Measurements from ENCODE around the gene RNF17. TPM values are rescaled to one million over a fixed set of nuclear protein-coding genes. Genes with fewer than 3 reads are reported as not detected.

The RNF17 gene
- total RNA-seq, 1 experiment from 2014 or later, result 0.14 TPM

- ChIA-PET CTCF (no interaction called here), POLR2A (no interaction called here)
- intact Hi-C loops (cut with micrococcal nuclease; ENCODE audit: unreplicated experiment), result no loop called here
- TF ChIP-seq, protein P1, sequence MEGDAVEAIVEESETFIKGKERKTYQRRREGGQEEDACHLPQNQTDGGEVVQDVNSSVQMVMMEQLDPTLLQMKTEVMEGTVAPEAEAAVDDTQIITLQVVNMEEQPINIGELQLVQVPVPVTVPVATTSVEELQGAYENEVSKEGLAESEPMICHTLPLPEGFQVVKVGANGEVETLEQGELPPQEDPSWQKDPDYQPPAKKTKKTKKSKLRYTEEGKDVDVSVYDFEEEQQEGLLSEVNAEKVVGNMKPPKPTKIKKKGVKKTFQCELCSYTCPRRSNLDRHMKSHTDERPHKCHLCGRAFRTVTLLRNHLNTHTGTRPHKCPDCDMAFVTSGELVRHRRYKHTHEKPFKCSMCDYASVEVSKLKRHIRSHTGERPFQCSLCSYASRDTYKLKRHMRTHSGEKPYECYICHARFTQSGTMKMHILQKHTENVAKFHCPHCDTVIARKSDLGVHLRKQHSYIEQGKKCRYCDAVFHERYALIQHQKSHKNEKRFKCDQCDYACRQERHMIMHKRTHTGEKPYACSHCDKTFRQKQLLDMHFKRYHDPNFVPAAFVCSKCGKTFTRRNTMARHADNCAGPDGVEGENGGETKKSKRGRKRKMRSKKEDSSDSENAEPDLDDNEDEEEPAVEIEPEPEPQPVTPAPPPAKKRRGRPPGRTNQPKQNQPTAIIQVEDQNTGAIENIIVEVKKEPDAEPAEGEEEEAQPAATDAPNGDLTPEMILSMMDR (IDR thresholded peaks at IDR 0.05; ENCODE audit: insufficient read depth in 1 of 2, low read depth in 1 of 2, low read length in 1 of 2, severe bottlenecking in 1 of 2, unreplicated experiment in 1 of 2), result no peak
- Mint-ChIP-seq H3K4me3 (ENCODE audit: unreplicated experiment) (peak overlapping the region; percentile 29), H3K27ac (ENCODE audit: unreplicated experiment) (no peak overlapping the region), H3K4me1 (ENCODE audit: low read depth, unreplicated experiment) (peaks cover 19% of the 10 kb centered on the region), H3K36me3 (ENCODE audit: insufficient read depth, unreplicated experiment) (no peaks in the 10 kb centered on the region), H3K9me3 (ENCODE audit: unreplicated experiment) (no peaks in the 10 kb centered on the region), H3K27me3 (ENCODE audit: insufficient read depth, unreplicated experiment) (peaks cover 4% of the 10 kb centered on the region)
- Histone ChIP-seq H3K36me3 (ENCODE audit: control insufficient read depth, insufficient read depth, low read length) (no peaks in the 10 kb centered on the region), H3K27me3 (replicated peaks; ENCODE audit: control insufficient read depth, insufficient read depth, low read length) (no peaks in the 10 kb centered on the region), H3K4me1 (peaks cover 25% of the 10 kb centered on the region), H3K9me3 (no peaks in the 10 kb centered on the region), H3K4me3 (ENCODE audit: low read depth, low read length) (no peak overlapping the region)
- no peak for DNase-seq
- no TSS peak for BruUV-seq (replicated peaks)
Observed at GRCh38 chr13:24716446-24716845, 47.5 kb upstream of the RNF17 start.

GRCh38 chr13:24717217-24717616 lies 46.8 kb upstream of the RNF17 start:
- Mint-ChIP-seq H3K27me3 (ENCODE audit: insufficient read depth, unreplicated experiment) (peaks cover 4% of the 10 kb centered on the region), H3K4me3 (ENCODE audit: unreplicated experiment) (no peak overlapping the region), H3K9me3 (ENCODE audit: unreplicated experiment) (no peaks in the 10 kb centered on the region), H3K4me1 (ENCODE audit: low read depth, unreplicated experiment) (peaks cover 19% of the 10 kb centered on the region), H3K27ac (ENCODE audit: unreplicated experiment) (no peak overlapping the region), H3K36me3 (ENCODE audit: insufficient read depth, unreplicated experiment) (no peaks in the 10 kb centered on the region)
- Histone ChIP-seq H3K4me1 (peaks cover 25% of the 10 kb centered on the region), H3K9me3 (no peaks in the 10 kb centered on the region), H3K36me3 (ENCODE audit: control insufficient read depth, insufficient read depth, low read length) (no peaks in the 10 kb centered on the region), H3K27me3 (replicated peaks; ENCODE audit: control insufficient read depth, insufficient read depth, low read length) (no peaks in the 10 kb centered on the region), H3K4me3 (ENCODE audit: low read depth, low read length) (no peak overlapping the region)
- TF ChIP-seq, protein P1 (IDR thresholded peaks at IDR 0.05; ENCODE audit: insufficient read depth in 1 of 2, low read depth in 1 of 2, low read length in 1 of 2, severe bottlenecking in 1 of 2, unreplicated experiment in 1 of 2), result no peak
- DNase-seq, result no peak
- no TSS peak for BruUV-seq (replicated peaks)
- ChIA-PET CTCF (no interaction called here), POLR2A (no interaction called here)
- intact Hi-C loops (cut with micrococcal nuclease; ENCODE audit: unreplicated experiment), result no loop called here

DNA sequence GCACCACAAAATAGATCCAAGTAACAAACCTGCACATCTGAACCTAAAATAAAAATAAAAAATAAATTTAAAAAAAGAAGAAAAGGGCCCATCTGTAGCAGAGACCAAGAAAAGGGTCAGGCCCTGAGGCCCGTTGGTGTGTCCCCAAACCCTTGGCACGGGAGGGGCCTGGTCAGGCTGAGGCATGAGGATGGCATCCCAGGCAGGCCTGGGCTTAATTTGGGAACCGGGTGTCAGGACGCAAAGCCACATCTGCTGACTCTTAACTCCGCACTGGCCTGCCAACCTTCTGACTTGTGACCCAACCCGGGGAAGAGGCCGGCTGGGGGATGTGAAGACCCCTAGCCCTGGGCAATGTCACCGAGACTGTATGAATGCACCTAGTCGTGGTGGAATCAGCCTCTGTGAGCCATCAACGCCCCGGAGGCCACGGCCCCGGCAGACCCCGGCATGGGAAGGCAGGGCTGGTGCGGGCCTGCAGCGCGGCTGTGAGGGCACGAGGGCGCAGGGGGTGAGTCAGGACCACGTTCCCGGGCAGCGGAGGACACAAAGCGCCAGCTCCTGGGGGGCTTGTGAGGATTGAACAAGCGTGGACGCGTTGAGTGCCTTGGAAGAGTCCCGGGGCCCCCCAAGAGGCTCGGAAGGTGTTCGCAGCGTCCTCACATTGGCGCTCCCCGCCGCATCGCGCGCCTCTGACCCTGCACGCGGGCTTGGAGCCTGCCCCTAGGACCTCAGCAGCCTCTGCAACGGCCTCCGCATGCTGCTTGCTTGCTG lies 45.6 kb upstream of the RNF17 start:
- peaks cover 4% of the 10 kb centered on the region for H3K27me3 Mint-ChIP-seq (ENCODE audit: insufficient read depth, unreplicated experiment)
- no TSS peak for BruUV-seq (replicated peaks)
- ChIA-PET CTCF (no interaction called here), POLR2A (no interaction called here)
- no peak for DNase-seq
- Histone ChIP-seq H3K9me3 (no peaks in the 10 kb centered on the region), H3K4me3 (ENCODE audit: low read depth, low read length) (no peak overlapping the region), H3K27me3 (replicated peaks; ENCODE audit: control insufficient read depth, insufficient read depth, low read length) (no peaks in the 10 kb centered on the region), H3K4me1 (peaks cover 25% of the 10 kb centered on the region), H3K36me3 (ENCODE audit: control insufficient read depth, insufficient read depth, low read length) (no peaks in the 10 kb centered on the region)
- TF ChIP-seq, protein P1 (IDR thresholded peaks at IDR 0.05; ENCODE audit: insufficient read depth in 1 of 2, low read depth in 1 of 2, low read length in 1 of 2, severe bottlenecking in 1 of 2, unreplicated experiment in 1 of 2), result no peak
- intact Hi-C loops (cut with micrococcal nuclease; ENCODE audit: unreplicated experiment), result no loop called here
- no peaks in the 10 kb centered on the region for H3K36me3 Mint-ChIP-seq (ENCODE audit: insufficient read depth, unreplicated experiment)
- no peak overlapping the region for H3K4me3 Mint-ChIP-seq (ENCODE audit: unreplicated experiment)
- no peak overlapping the region for H3K27ac Mint-ChIP-seq (ENCODE audit: unreplicated experiment)
- H3K4me1 Mint-ChIP-seq (ENCODE audit: low read depth, unreplicated experiment), result peaks cover 19% of the 10 kb centered on the region
- no peaks in the 10 kb centered on the region for H3K9me3 Mint-ChIP-seq (ENCODE audit: unreplicated experiment)

Measured in Caco-2 (cell line).